Epidermal melanocyte (primary cell): ENCODE measurements around the gene DMD.

Source experiments
- DNase-seq: peaks from one replicate; pipeline ENCODE4 v3.0.0; 2011; ENCODE audit warnings: low spot score; ENCODE audit not compliant: insufficient read length

The DMD gene

DNA sequence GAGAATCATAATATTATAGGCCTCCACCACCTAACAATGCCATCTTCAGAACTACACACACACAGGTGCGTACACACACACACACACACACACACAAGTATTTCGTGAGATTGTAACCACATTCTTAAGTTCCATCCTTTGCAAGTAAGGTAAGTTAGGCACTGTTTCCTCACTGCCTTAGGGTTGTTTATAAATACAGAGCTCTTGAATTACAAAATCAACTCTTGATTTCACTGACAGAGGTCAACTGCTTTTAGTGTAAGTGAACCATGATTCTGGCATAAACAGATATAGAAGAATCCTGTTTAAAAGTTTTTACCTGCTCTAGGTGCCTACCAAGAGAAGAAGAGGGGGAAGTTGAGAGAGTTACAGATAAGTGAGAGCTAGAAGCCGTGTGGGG, 166.1 kb downstream of the DMD start:
- no peak for DNase-seq

DNA sequence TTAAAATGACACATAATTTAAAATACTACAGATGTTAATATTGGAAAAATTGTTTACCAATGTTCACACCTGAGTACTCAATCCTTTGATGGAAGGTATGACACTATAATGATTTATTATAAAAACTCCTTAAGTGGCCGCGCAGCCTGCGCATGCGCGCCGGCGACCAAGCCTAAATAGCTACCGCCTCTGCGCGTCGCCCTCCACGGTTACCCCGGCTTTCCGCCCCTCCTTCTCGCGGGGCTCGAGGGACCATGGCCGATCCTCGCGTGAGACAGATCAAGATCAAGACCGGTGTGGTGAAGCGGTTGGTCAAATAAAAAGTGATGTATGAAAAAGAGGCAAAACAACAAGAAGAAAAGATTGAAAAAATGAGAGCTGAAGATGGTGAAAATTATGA, 170.2 kb downstream of the DMD start:
- no peak for DNase-seq

DNA sequence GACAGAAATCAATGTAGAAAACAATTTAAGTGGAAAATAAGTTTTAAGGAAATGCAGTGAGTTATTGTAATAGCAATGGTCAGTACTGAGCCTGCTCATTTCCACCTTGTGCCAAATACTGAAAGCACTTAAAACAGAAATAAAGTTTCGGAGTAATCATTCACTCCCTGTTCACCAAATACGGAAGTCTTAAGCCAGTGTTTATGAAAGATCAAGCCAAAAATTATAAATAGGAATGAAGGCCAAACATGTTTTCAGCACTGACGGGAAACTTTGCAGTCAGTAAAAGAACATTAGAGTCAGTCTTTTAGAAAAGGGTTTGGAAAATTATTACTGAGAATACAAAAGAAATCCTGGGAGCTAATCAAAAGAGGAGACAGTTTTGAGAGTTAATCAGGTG, 178.6 kb downstream of the DMD start:
- DNase-seq = no peak

DNA sequence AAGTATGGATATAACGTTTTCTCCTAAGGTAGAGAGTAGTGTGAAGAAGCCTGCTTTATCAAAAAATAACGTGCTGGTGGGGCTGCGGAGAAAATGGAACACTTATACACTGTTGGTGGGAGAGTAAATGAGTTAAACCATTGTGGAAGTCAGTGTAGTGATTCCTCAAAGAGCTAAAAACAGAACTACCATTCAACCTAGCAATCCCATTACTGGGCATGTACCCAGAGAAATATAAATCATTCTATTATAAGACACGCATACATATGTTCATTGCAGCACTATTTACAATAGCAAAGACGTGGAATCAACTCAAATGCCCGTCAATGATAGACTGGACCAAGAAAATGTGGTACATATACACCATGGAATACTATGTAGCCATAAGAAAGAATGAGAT, 196.4 kb downstream of the DMD start:
- no peak for DNase-seq

DNA sequence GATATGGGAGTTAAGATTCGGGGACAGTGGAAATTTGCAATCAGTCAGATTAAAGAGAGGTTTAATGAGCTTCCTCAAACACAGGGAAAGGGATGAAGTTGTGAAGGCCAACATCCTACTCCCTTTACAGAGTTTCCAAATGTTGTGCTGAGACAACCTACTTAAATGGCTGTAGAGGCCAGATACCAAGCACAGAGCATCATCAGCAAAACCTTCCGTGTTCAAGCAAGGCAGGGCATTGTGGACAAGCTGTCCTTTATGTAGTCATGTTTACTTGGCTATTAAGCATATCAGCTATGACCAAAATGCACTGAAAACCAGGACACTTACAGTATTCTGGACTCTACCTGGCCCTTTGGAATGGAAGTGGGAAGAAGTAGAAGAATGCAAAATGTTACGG, 197.3 kb downstream of the DMD start:
- DNase-seq = no peak

DNA sequence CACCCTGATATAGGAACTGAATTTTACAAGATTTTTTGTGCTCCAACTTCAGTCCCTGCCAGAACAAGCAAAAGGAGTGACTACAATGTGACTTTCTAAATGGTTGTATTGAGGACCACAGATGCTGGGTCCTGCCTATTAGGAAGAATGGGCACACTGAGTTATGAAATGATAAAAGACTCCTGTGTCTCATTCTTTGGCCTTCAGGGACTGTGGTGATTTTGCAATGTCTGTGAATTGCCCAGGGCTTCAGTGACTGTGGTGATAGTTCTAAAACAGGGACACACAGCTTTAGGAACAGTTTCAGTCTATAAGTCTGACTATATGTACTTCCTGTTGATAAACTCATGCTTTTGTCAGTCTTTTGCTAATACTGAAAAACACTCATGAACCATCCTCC, 210.2 kb downstream of the DMD start:
- DNase-seq = no peak

DNA sequence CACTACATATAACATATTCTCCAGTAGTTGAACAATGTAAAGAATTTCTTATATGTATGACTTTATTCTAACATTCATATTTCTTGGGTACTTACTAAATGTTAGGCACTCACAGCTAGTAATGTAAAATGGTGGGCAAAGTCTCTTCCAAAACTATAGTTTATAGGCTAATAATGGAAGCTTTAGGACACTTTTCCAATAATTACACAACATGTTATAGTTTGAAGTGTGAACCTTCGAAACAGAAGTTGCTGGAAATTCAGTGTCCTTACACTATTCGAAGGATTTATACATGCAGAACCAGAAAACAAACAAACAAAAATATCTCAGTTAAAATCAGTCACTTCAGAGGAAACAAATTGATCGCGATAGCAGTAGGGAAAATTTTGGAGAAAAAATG, 212.6 kb downstream of the DMD start:
- DNase-seq = no peak

DNA sequence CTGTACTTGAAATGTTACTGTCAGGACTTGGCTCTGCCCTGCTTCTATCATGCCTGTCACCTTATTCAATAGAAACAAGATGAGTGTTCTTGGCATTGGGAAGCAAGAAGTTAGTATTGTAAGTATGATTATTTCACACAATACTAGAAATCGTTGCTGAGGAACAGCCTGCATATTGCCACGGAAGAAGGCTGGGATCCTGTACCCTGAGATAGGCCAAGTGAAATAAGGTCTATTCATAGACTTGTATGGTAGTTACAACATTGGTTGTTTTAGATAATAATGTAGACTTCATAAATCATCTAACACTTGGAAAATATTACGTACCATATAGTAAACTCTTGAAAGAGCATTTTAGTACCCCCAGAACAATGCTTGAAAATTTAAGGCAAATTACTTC, 215.9 kb downstream of the DMD start:
- no peak for DNase-seq

DNA sequence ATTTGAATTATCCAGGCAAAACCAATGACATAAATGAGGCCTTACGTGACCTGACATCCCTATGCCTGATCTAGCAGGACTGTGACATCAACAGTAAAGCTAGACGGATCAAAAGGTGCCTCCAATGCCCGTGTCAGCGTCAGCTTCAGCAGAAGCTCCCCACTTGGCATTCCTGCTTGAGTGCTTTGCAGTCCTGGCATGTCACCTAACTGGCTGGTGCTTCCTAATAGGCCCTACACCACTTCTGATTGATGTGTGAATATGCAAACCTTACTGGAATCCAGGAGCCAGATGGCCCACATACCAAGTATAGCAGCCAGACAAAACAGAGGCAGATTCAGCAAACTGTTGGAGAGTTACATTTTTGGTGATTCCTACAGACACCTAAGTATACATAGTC, 224.2 kb downstream of the DMD start:
- DNase-seq = no peak

DNA sequence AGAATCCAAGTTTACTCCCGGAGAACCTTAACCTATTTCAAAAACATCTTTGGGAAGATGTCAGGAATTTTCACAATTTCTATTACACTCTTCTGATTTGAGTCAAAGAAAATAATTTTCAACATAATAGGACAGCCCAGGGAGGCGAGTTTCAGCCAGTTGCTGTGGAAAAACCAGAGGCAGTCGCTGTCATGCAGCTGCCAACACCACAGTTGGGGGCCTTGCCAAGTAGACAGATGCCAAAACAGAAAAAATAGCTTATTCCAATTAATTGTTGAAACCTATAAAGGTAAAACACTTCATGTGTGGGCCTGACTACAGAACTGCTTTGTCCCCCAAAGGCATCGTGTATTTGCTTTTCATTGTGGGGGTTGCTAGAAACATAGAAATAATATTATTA, 225.8 kb downstream of the DMD start:
- DNase-seq = no peak

DNA sequence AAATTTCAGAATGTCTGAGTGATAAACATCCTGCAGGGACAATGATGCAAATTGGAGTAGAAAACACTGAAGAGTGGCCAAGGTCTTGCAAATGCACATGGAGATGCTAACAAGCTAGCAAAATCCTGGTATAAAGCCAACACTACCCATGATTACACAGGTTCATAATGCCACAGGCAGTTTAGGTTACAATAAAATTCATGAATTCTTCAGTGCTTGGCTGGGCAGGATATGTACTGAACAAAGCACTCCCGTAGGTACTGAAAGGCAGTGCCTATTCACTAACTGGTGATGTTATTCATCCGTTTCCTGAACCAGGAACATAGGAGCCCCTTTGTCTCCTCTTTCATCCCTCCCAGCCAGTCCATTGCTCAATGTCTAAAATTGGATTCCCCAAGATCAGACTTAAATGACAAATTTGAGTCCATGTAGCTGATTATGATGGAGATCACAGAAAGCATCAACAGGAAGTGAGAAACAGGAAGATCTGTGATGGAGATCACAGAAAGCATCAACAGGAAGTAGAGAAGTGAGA, 244.5 kb downstream of the DMD start:
- DNase-seq = no peak

DNA sequence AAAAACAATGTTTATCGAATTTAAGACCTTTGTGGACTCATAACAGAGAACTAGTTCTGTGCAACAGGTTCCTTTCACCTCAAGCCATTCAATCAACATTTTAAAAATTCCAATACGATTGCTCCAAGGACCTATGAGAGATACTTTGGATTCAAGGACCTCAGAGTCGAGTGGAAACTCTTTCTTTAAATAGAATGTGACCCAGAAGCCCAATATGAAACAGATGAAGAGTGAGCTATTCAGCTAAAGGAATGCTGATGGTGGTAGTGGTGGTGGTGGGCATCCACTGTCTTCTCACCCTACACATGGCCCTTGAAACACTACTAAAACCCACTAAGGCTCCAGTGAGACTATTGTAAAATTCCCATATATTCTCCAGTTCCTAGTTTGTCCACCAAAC, 257.2 kb downstream of the DMD start:
- no peak for DNase-seq

DNA sequence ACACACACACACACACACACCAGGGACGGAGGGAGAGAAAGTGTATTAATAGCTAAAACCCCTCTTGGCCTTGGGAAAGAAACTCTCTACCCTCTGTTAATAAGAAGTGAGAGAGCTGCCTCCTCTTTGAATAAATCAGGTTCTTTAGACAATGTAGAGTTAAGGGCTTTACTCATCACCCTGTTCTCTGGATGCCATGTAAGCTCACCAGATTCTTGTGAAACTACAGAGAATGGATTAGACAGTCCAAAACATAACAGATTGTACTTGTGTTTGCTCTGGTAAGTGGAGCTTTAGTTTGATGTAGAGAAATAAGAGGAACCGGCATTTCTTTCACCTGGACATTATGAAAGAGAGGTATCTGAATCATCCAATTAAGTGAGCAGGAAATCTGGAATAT, 263.2 kb downstream of the DMD start:
- DNase-seq = no peak

DNA sequence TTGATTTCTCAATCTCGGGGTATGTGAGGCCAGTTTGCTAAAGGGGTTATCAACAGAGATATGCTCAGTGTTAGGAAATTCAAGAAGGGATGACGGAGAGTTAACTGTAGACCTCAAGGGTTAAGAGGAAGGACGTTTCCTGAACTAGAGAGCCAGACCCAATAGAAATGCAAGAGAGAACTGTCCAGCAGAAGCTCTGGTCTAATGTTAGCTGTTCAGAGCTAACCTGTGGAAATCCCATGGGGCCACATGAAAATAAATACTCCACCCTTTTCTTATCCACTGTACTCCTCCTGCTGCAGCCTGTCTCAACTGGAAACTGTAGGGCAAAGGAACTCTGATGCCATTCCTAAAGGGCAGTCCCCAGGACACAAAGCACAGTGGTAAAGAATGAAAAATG, 274.3 kb downstream of the DMD start:
- DNase-seq = no peak

DNA sequence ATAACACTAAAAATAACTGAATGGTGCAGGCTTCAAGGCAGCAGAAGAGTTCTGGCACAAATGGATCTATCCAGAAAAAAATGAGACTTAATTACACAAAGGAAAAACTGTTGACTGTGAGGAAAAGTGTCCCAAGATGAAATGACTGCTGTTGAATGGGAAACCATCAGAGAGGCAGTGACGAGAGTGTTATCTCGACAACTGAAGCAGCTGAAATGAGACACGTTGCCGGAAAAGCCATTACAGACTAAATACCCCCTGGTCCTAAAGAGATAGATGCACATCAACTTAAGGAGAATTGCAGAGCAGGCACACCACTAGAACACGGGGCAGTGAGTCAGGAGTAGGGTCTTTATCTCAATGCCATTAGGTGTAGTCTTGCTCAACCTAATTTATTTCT, 277.8 kb downstream of the DMD start:
- DNase-seq = no peak

DNA sequence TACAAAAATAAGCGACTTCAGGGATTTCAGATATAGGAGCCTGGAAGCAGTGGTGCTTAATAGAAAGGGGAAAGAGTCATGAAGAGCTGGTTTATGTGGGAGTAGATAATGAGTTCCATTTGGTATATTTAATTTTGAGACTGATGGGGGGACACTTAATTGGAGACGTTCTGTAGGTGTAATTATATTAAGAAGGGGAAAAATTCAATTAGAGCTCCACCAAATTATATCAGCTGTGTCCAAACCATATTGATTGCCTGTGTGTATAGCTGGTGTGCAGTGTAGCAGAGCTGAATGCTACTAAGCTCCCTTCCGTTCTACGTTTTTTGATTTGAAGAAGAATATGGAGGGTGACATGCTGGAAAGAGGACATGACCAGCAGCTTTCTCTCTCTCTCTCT, 282.3 kb downstream of the DMD start:
- no peak for DNase-seq

DNA sequence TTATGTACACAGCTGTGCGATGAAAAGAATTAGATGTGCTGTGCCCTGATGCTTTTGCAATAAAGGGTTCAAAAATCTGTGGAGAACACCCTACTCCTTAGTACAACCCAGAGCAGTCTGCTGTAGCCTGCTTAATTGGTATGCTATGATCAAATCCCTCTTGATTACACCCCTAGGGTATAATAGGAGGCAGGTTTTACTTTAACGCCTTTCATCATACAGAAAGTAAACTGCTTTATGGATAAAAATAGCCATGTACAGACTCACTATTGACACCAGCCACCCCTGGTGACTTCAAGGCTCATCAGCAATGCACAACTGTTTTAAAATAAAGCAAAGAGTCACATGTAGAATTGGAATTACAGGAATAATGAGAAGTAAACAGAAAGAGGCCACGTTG, 315.3 kb downstream of the DMD start:
- no peak for DNase-seq

DNA sequence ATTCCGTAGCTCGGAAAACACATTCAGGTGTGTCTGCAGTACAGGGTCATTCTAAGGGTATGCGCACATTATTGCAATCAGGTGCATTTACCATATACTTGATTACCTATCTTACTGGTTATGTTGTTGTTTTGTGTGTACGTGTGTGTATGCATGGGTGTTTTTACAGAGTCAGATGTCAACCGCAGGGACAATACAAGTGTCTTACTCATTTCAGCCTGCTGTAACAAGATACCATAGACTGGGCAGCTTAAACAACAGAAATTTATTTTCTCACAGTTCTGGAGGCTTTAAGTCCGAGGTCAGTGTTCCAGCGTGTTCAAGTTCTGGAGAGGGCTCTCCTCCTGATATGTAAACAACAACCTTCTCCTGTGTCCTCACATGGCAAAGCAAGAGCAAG, 316.7 kb downstream of the DMD start:
- DNase-seq = no peak

DNA sequence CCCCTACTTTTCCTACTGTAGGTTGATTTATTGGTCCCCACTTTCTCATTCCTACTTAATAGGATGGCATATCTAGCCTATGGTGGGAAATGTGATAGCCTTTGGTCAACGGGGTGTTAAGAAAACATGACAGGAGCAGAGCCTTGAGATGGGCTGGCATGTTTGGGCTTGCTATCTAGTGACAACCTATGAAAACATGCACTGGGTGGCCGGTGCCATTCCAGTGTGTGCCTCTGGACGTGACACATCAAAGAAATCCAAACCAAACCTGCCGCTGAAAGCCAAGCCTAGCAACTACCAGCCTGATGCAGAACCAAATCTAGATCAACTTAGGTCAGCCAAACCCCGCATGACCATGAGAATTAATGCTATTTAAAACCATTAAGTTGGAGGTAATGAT, 317.6 kb downstream of the DMD start:
- DNase-seq = no peak

DNA sequence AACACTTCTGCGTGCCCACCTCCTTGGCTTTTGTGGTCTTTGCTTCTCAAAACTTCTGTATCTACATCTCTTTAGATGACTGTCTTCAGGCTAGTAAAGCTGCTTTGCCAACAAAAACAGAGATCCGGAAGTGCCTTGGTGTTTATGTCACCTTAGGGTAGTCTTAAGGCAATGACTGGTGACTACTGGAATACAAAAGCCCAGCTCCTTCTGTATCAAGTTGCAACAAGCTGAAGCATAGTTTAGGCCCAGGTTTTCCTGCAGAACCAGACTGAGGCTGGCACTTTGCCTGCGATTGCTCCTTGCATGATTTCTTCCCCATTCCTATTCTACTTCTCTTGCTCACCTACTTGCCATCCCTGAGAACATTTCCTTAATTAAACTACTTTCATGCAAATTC, 333.8 kb downstream of the DMD start:
- no peak for DNase-seq

DNA sequence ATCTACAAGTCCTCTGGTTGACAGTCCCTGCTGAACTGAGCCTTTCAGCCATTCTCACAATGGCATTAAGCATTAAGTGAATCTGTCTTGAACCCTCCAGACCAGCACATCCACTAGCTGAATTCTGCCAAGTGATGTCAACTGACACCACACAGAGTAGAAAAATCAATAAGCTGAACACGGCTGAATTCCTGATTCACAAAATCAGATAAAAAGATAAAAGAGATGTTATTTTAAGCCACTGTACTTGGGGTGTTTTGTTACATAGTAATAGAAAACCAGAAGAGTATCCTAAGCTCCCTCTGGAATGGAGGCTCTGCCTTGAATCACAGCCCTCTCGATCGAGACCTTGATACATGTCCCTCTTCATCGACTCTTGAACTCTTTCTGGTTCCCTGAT, 336.5 kb downstream of the DMD start:
- no peak for DNase-seq

DNA sequence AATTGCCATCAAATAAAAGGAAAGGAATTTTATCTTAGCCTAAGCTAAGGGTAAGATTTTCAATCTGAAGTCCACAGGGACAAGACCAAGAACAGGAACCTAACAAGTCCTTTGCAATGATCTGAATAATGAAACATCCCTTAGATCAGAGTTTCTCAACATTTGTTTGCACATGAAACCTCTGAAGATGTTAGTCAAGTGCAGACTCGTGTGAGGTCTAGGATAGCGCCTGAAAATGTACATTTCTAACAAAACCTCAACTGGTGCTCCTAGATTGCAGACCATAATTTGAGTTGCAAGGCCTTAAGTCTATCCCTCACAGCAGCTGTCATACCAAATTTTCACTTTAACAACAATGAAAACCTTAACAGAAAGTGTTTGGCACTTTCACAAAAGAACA, 337.6 kb downstream of the DMD start:
- no peak for DNase-seq

DNA sequence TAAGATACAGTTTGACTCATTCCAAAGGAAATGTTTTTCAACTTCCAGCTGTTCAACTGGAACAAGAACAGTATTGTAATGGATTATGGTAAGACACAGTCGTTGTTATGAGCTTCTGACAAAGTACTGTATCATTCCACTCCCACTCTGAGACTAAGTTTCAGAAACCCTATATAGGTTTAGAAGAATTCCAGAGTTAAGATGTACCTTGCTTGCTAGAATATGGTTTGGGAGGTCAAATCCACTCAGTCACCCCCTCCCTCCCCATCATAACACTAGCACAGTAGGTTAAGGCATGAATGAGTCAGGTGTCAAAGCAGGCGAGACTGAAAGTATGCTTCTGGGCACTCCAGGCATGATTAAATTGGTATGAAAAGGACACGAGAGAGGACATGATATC, 339.7 kb downstream of the DMD start:
- no peak for DNase-seq

DNA sequence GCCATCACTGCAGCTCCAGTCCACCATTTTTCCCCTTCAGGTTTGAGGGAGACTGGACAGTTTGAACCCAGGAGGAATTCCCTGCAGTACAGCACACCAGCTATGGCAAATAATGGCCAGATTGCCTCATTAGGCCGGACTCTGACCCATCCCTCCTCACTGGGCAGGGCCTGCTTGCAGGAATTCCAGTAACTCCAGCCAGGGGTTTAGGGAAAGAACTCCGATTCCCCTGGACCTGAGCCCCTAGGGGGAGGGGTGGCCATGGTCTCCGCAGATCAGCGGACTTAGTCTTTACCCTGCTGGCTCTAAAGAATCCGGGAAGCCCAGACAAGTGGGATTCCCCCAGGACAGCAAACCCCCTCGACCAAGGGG, 342.8 kb downstream of the DMD start:
- DNase-seq = no peak
